Activated CD4-positive, alpha-beta memory T cell treated with anti-CD3 and anti-CD28 coated beads for 36 hours (primary cell): Measurements from ENCODE around the gene ZMYM4. TPM values are rescaled to one million over a fixed set of nuclear protein-coding genes. Genes with fewer than 3 reads are reported as not detected.
"Not testable (repeated sequence)": the region's sequence is repeated elsewhere in the genome, so short reads cannot be mapped to it uniquely, and the experiment has no call there.

ENCODE experiments used
- CTCF ChIA-PET: fragments of 350-600 bp; sonication (Branson Sonifier 250); formaldehyde crosslinking; loops from one replicate; lab custom pipeline; 2021; ENCODE audit warnings: antibody characterized with exemption, inconsistent platforms; lab: Charles Lee
- POLR2A ChIA-PET: fragments of 350-600 bp; sonication (Branson Sonifier 250); formaldehyde crosslinking; loops from one replicate; lab custom pipeline; 2021; ENCODE audit warnings: antibody characterized with exemption; lab: Charles Lee
- DNase-seq: peaks from one replicate; pipeline ENCODE4 v3.0.0-alpha.2; 2020
- H3K27ac Mint-ChIP-seq: one replicate; pipeline ENCODE4 v1.8.0; 2021; ENCODE audit warnings: mixed read lengths
- H3K27me3 Mint-ChIP-seq: one replicate; pipeline ENCODE4 v1.8.0; 2021; ENCODE audit warnings: mixed read lengths
- H3K36me3 Mint-ChIP-seq: one replicate; pipeline ENCODE4 v1.8.0; 2021; ENCODE audit warnings: mixed read lengths
- H3K4me1 Mint-ChIP-seq: one replicate; pipeline ENCODE4 v1.8.0; 2021; ENCODE audit warnings: low read depth, mixed read lengths
- H3K4me3 Mint-ChIP-seq: one replicate; pipeline ENCODE4 v1.8.0; 2021; ENCODE audit warnings: mild to moderate bottlenecking, mixed read lengths
- H3K9me3 Mint-ChIP-seq: one replicate; pipeline ENCODE4 v1.8.0; 2021; ENCODE audit warnings: mixed read lengths
- intact Hi-C: fragments of 100-400 bp; cut with micrococcal nuclease; formaldehyde crosslinking; loops from one replicate; pipeline ENCODE4 v1.15.1; 2023
- total RNA-seq, 2 experiments: library from RNA; stranded (reverse); gene quantifications; one replicate each; pipeline ENCODE4 v1.2.3, GENCODE V29; 2021

Gene ZMYM4
- total RNA-seq, 2 experiments from 2014 or later, result 27.2 to 27.4 TPM

- Mint-ChIP-seq H3K4me3 (no peak overlapping the region), H3K4me1 (peaks cover 9% of the 10 kb centered on the region), H3K9me3 (no peaks in the 10 kb centered on the region), H3K36me3 (peaks cover 2% of the 10 kb centered on the region), H3K27me3 (no peaks in the 10 kb centered on the region), H3K27ac (no peak overlapping the region)
- CTCF ChIA-PET, result no interaction called here
- intact Hi-C loops, result no loop called here
- DNase-seq, result no peak
- POLR2A ChIA-PET, result no interaction called here
Measured at GRCh38 chr1:35345439-35345981, 77.0 kb downstream of the ZMYM4 start.

DNA sequence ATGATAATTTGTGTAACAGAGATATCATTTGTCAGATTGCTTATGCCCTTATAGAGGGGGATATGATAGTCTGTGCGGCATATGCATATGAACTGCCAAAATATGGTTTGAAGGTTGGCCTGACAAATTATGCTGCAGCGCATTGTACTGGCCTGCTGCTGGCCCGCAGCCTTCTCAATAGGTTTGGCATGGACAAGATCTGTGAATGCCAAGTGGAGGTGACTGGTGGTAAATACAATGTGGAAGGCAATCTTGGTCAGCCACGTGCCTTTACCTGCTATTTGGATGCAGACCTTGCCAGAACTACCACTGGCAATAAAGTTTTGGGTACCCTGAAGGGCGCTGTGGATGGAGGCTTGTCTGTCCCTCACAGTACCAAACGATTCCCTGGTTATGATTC lies 82.4 kb downstream of the ZMYM4 start:
- CTCF ChIA-PET, result no interaction called here
- POLR2A ChIA-PET, result no interaction called here
- intact Hi-C loops, result no loop called here
- Mint-ChIP-seq H3K4me1 (peaks cover under 1% of the 10 kb centered on the region), H3K9me3 (no peaks in the 10 kb centered on the region), H3K4me3 (no peak overlapping the region), H3K27ac (no peak overlapping the region), H3K36me3 (peaks cover 4% of the 10 kb centered on the region), H3K27me3 (no peaks in the 10 kb centered on the region)
- DNase-seq, result no peak

- Mint-ChIP-seq H3K27ac (no peak overlapping the region), H3K4me1 (peaks cover 7% of the 10 kb centered on the region), H3K36me3 (peaks cover 14% of the 10 kb centered on the region), H3K27me3 (no peaks in the 10 kb centered on the region), H3K9me3 (no peaks in the 10 kb centered on the region), H3K4me3 (no peak overlapping the region)
- intact Hi-C loops, result no loop called here
- ChIA-PET POLR2A (no interaction called here), CTCF (no interaction called here)
- DNase-seq, result no peak
Measured at GRCh38 chr1:35359995-35360394, 91.5 kb downstream of the ZMYM4 start.

GRCh38 chr1:35361638-35362037 lies 93.1 kb downstream of the ZMYM4 start:
- CTCF ChIA-PET, result no interaction called here
- H3K9me3 Mint-ChIP-seq, result no peaks in the 10 kb centered on the region

DNA sequence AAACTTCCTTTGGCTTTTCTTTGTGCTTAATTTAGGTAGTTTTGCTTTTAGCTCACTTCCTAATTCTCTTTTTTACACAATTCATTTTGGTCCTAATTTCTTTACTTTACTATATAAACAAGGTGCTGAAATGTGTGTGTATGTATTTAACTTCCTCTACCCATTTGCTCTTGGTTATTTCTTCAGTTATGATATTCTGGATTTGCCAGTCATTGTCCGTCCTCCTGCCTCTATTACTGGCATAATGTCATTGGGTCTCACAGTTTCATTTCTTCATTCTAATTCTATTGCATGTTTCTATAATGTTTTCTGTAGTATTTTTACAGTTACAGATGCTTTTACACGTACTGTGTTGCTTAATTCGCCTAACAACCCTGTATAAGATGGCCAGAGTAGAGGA lies 96.2 kb downstream of the ZMYM4 start:
- intact Hi-C loops, result no loop called here
- CTCF ChIA-PET, result no interaction called here
- Mint-ChIP-seq H3K36me3 (peaks cover 14% of the 10 kb centered on the region), H3K4me3 (no peak overlapping the region), H3K4me1 (peaks cover 7% of the 10 kb centered on the region), H3K9me3 (no peaks in the 10 kb centered on the region), H3K27ac (no peak overlapping the region), H3K27me3 (no peaks in the 10 kb centered on the region)
- POLR2A ChIA-PET, result no interaction called here
- DNase-seq, result no peak

More at GRCh38 chr1:35361638-35362037, 93.1 kb downstream of the ZMYM4 start:
- H3K4me1 Mint-ChIP-seq, result peaks cover 7% of the 10 kb centered on the region
- DNase-seq, result no peak
- H3K27me3 Mint-ChIP-seq, result no peaks in the 10 kb centered on the region
- intact Hi-C loops, result no loop called here
- H3K4me3 Mint-ChIP-seq, result no peak overlapping the region
- peaks cover 14% of the 10 kb centered on the region for H3K36me3 Mint-ChIP-seq
- POLR2A ChIA-PET, result no interaction called here
- no peak overlapping the region for H3K27ac Mint-ChIP-seq

GRCh38 chr1:35367914-35368313 lies 99.4 kb downstream of the ZMYM4 start:
- H3K4me3 Mint-ChIP-seq, result no peak overlapping the region

DNA sequence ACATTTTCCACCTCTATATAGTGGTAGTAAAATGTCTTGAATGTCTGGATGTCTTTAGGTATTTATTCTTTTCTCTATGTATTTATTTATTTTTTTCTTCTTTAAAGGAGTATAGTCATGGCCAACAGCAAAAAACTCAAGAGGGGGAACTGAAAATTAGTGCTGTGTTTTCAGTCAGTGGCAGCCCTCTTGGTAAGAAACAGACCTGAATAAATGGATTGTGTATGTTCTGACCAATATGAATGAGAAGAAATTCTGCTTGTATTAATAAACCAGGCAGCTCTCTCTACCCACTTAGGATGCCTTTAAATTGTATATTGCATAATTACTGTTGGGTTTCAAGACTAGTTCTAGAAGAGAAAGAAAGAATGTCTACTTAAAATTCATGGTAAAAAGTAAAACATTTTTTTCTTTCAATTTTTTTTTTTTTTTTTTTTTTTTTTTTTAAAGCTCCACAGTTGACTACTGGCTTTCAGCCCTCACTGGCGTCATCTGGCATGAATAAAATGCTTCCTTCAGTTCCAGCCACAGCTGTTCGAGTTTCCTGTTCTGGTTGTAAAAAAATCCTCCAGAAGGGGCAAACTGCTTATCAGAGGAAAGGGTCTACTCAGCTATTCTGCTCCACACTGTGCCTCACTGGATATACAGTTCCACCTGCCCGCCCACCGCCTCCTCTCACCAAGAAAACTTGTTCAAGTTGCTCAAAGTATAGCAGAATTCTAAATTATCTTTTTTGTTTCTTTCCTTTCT lies 101.6 kb downstream of the ZMYM4 start:
- ChIA-PET CTCF (interaction anchor here (0.6 to 0.7 kb wide), 2 partner anchors 20 to 348 kb away, joined by 3 read pairs; no protein-coding TSS in a partner anchor), POLR2A (no interaction called here)
- Mint-ChIP-seq H3K4me1 (no peaks in the 10 kb centered on the region), H3K9me3 (no peaks in the 10 kb centered on the region), H3K27me3 (no peaks in the 10 kb centered on the region), H3K27ac (no peak overlapping the region), H3K4me3 (no peak overlapping the region), H3K36me3 (no peaks in the 10 kb centered on the region)
- intact Hi-C loops, result no loop called here
- DNase-seq, result no peak

More at GRCh38 chr1:35367914-35368313, 99.4 kb downstream of the ZMYM4 start:
- Mint-ChIP-seq H3K9me3 (no peaks in the 10 kb centered on the region), H3K4me1 (no peaks in the 10 kb centered on the region), H3K27me3 (no peaks in the 10 kb centered on the region), H3K27ac (no peak overlapping the region), H3K36me3 (peaks cover 2% of the 10 kb centered on the region)
- CTCF ChIA-PET, result no interaction called here
- intact Hi-C loops, result no loop called here
- POLR2A ChIA-PET, result no interaction called here
- DNase-seq, result no peak

GRCh38 chr1:35371506-35371905 lies 103.0 kb downstream of the ZMYM4 start:
- no peak overlapping the region for H3K27ac Mint-ChIP-seq
- no peak overlapping the region for H3K4me3 Mint-ChIP-seq
- intact Hi-C loops, result no loop called here
- H3K4me1 Mint-ChIP-seq, result no peaks in the 10 kb centered on the region
- ChIA-PET POLR2A (no interaction called here), CTCF (no interaction called here)
- no peaks in the 10 kb centered on the region for H3K36me3 Mint-ChIP-seq
- no peak for DNase-seq
- no peaks in the 10 kb centered on the region for H3K9me3 Mint-ChIP-seq
- H3K27me3 Mint-ChIP-seq, result no peaks in the 10 kb centered on the region

GRCh38 chr1:35377555-35377954 lies 109.0 kb downstream of the ZMYM4 start:
- Mint-ChIP-seq H3K27ac (no peak overlapping the region), H3K36me3 (no peaks in the 10 kb centered on the region), H3K4me3 (no peak overlapping the region), H3K9me3 (no peaks in the 10 kb centered on the region), H3K4me1 (no peaks in the 10 kb centered on the region), H3K27me3 (no peaks in the 10 kb centered on the region)
- DNase-seq, result no peak
- POLR2A ChIA-PET, result no interaction called here
- intact Hi-C loops, result no loop called here
- CTCF ChIA-PET, result no interaction called here

- no peaks in the 10 kb centered on the region for H3K27me3 Mint-ChIP-seq
- H3K27ac Mint-ChIP-seq, result no peak overlapping the region
- no peaks in the 10 kb centered on the region for H3K4me1 Mint-ChIP-seq
- ChIA-PET CTCF (no interaction called here), POLR2A (no interaction called here)
- intact Hi-C loops, result no loop called here
- DNase-seq, result no peak
- H3K9me3 Mint-ChIP-seq, result no peaks in the 10 kb centered on the region
- no peaks in the 10 kb centered on the region for H3K36me3 Mint-ChIP-seq
- no peak overlapping the region for H3K4me3 Mint-ChIP-seq
Measured at GRCh38 chr1:35379317-35380000, 111.0 kb downstream of the ZMYM4 start.

GRCh38 chr1:35380111-35380510 lies 111.6 kb downstream of the ZMYM4 start:
- CTCF ChIA-PET, DNase-seq, H3K27me3 Mint-ChIP-seq, H3K4me3 Mint-ChIP-seq, H3K36me3 Mint-ChIP-seq, intact Hi-C loops, H3K9me3 Mint-ChIP-seq, H3K4me1 Mint-ChIP-seq, H3K27ac Mint-ChIP-seq, POLR2A ChIA-PET: not testable (repeated sequence)

DNA sequence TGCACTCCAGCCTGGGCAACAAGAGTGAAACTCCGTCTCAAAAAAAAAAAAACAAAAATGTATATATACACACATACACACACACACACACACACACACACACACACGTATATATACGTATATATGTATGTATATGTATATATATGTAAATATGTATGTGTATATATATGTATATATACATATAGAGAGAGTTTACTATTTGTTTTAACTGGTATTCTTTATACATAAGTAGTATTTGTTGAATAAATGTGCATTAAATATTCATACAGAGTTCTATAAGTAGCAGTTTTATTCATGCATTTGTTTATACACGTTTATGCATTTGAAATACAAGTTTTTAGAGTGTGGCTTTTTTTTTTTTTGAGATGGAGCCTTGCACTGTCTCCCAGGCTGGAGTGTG lies 113.6 kb downstream of the ZMYM4 start:
- H3K27me3 Mint-ChIP-seq, result no peaks in the 10 kb centered on the region
- intact Hi-C loops, result no loop called here

More for the DNA sequence above, 113.6 kb downstream of the ZMYM4 start:
- Mint-ChIP-seq H3K9me3 (no peaks in the 10 kb centered on the region), H3K36me3 (peaks cover 2% of the 10 kb centered on the region), H3K4me1 (no peaks in the 10 kb centered on the region), H3K27ac (no peak overlapping the region), H3K4me3 (no peak overlapping the region)
- ChIA-PET POLR2A (no interaction called here), CTCF (no interaction called here)
- DNase-seq, result no peak
